D721Med (cell line): Measurements from ENCODE around the gene CMIP.
A peak's percentile ranks its signal among the peaks of the same experiment; 100 is the strongest.

Experiments
- DNase-seq: peaks from one replicate; pipeline ENCODE4 v3.0.0; 2011; ENCODE audit warnings: low spot score; ENCODE audit not compliant: insufficient read length
- FAIRE-seq: peaks from 2 replicates; lab custom pipeline; 2011; peaks lifted over from hg19 to GRCh38; lab: Jason Lieb, UNC
- CTCF ChIP-seq: IDR thresholded peaks from 2 replicates; pipeline ENCODE4 v1.5.1; 2012; ENCODE audit warnings: mild to moderate bottlenecking, control low read depth; ENCODE audit not compliant: insufficient read depth; ENCODE audit errors: missing control alignments

Gene CMIP

DNA sequence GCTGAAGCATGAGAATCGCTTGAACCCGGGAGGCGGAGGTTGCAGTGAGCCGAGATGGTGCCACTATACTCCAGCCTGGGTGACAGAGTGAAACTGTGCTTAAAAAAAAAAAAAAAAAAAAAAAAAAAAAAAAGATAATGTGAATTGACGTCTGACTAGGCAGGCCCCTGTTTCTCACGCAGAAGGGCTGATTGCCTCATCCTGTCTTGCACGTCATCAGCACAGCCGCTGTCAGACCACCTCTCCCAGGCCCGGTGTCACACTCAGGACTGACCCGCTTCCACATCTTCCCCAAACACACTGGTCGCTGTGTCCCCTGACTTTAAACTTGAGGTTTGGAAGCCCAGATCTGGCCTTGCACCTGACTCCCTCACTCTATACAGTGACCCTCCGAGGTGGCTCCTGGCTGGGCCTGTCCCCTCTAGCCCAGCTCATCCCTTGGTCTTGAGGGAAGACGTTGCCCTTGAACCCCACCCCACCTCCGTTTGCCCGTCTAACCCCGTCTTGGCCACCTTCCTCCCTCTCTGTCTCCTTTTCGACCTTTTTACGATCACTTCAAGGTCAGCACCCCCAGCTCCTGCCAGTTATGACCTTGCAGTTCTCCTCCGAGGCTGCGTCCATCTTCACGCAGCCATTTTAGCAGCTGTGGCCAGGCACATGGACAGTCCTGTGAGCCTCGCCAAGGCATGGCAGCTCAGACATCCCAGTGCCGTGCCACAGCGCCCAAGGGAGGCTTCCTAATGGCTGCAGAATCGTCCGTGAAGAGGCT is 184.6 kb downstream of the CMIP start:
- FAIRE-seq (no peak), DNase-seq (no peak)
- no peak for TF ChIP-seq CTCF

- DNase-seq, result no peak
- no peak for TF ChIP-seq CTCF
- no peak for FAIRE-seq
These were observed 185.5 kb downstream of the CMIP start for GRCh38 chr16:81629896-81630634.

- no peak for TF ChIP-seq CTCF
- DNase-seq (peak; percentile 58), FAIRE-seq (no peak)
These were observed 186.0 kb downstream of the CMIP start for GRCh38 chr16:81630635-81631031.

DNA sequence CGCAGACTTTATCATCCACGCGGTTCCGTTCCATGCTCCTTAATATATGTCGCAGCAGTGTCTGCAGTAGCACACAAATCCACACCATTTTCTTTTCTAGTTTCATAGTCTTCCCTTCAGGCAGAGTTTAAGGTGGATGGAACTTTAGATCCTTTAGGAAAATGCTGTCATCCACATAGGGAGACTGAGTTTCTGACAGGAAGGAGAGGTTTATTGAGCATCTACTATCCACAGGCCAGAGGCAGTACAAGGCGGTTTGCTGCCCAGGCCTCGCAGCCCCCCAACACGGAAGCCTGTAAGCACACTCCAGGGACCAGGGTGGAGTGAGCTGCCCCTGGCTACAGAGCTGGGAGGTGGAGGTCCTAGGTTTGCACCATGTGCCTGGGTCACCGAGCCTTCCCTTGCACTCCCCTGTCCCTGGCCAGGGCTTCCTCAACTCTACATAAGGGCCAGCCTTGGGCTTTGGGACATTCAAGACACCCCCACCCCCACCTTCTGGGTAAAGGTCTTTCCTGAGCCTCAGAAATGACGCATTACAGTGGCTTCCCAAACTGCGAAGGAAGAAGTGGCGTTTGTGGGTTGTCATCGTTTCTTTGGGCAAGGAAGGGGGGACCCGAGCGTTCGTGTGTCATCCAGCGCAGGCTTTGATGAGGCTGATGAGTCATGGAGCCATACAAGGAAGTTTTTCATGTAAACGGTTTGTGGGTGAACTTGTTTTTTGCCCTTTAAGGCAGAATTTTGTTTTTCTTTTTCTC is 188.0 kb downstream of the CMIP start:
- TF ChIP-seq CTCF, result no peak
- FAIRE-seq (no peak), DNase-seq (no peak)

GRCh38 chr16:81633147-81633619 is 188.6 kb downstream of the CMIP start:
- FAIRE-seq, result no peak
- no peak for DNase-seq
- TF ChIP-seq CTCF, result no peak

DNA sequence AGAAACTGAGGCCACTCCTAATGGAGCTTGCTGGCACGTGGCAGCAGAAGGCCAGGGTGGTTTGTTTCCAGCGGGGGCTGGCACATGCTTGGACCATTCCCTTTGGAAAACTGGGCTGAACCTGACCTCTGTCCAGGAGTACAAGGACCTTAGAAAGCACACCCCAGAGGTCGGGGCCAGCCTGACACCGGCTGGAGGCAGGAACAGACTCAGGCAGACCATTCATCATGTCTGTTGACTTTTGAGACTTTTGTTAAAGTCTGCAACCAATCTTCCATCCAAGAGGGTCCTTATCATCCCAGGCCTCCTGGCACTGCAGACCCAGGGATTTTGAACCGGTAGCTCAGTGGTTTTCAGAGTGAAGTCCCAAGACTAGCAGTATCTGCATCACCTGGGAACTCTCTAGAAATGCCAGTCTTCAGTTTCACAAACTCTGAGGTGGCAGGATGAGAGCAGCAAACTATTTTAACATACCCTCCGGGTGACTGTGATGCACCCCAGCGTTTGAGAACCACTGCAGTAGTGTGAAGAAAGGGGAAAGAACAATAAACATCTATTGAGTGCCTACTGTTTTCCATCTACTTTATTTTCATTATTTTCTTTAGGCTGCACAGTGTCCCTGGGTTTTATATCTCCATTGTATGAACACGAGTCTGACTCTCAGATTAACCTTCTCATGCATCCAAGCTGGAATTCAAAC is 189.2 kb downstream of the CMIP start:
- FAIRE-seq, result no peak
- no peak for DNase-seq
- no peak for TF ChIP-seq CTCF
